GM18498 (cell line): ENCODE results near the gene ALK.
"Not testable (repeated sequence)": the region's sequence is repeated elsewhere in the genome, so short reads cannot be mapped to it uniquely, and the experiment has no call there.

Experiments
- ATAC-seq: cut with Tn5 transposase; IDR thresholded peaks from one replicate; pipeline ENCODE4 v1.9.1; 2021; ENCODE audit warnings: mild to moderate bottlenecking, moderate library complexity; ENCODE audit not compliant: unreplicated experiment

The ALK gene

GRCh38 chr2:29844713-29845326 is 76.6 kb downstream of the ALK start:
- no peak for ATAC-seq

GRCh38 chr2:29841386-29842004 is 79.9 kb downstream of the ALK start:
- no peak for ATAC-seq

- no peak for ATAC-seq
These were observed 82.1 kb downstream of the ALK start for GRCh38 chr2:29839306-29839705.

GRCh38 chr2:29837925-29838324 is 83.5 kb downstream of the ALK start:
- no peak for ATAC-seq

- ATAC-seq = no peak
These were observed 86.8 kb downstream of the ALK start for GRCh38 chr2:29834624-29835023.

GRCh38 chr2:29834036-29834540 is 87.3 kb downstream of the ALK start:
- no peak for ATAC-seq

GRCh38 chr2:29831560-29831959 is 89.8 kb downstream of the ALK start:
- no peak for ATAC-seq

GRCh38 chr2:29829841-29830240 is 91.5 kb downstream of the ALK start:
- ATAC-seq = no peak

GRCh38 chr2:29824145-29824544 is 97.2 kb downstream of the ALK start:
- not testable (repeated sequence) for ATAC-seq

GRCh38 chr2:29821591-29821990 is 99.8 kb downstream of the ALK start:
- no peak for ATAC-seq

GRCh38 chr2:29819570-29819969 is 101.8 kb downstream of the ALK start:
- no peak for ATAC-seq

GRCh38 chr2:29817801-29818680 is 103.3 kb downstream of the ALK start:
- ATAC-seq = no peak

GRCh38 chr2:29817299-29817698 is 104.1 kb downstream of the ALK start:
- no peak for ATAC-seq

- no peak for ATAC-seq
These were observed 104.7 kb downstream of the ALK start for GRCh38 chr2:29816651-29817050.

- no peak for ATAC-seq
These were observed 110.0 kb downstream of the ALK start for GRCh38 chr2:29811378-29811777.

GRCh38 chr2:29810956-29811355 is 110.4 kb downstream of the ALK start:
- no peak for ATAC-seq

GRCh38 chr2:29808321-29808720 is 113.1 kb downstream of the ALK start:
- no peak for ATAC-seq

- no peak for ATAC-seq
These were observed 114.3 kb downstream of the ALK start for GRCh38 chr2:29807082-29807481.

- no peak for ATAC-seq
These were observed 114.9 kb downstream of the ALK start for GRCh38 chr2:29806461-29806860.

GRCh38 chr2:29804671-29805070 is 116.7 kb downstream of the ALK start:
- ATAC-seq = no peak

GRCh38 chr2:29803537-29803936 is 117.8 kb downstream of the ALK start:
- ATAC-seq = no peak

GRCh38 chr2:29802986-29803385 is 118.4 kb downstream of the ALK start:
- ATAC-seq = no peak
